ENCODE data around the gene COL16A1.
"Not testable (repeated sequence)": the region's sequence is repeated elsewhere in the genome, so short reads cannot be mapped to it uniquely, and the experiment has no call there.

GRCh38 chr1:31707059-31707600, 3.3 kb upstream of the COL16A1 start:
- TF ChIP-seq POLR2AphosphoS5, CTCF (IDR thresholded peaks at IDR 0.05): not testable (repeated sequence)
